Sigmoid colon (tissue), 4 donors: ENCODE results near the gene KAT7.

Source experiments
- CTCF ChIP-seq, 4 experiments: fragments of 450-650 bp in 3 of 4; fragments of 200-600 bp in 1 of 4; IDR thresholded peaks; one replicate each; pipeline ENCODE4 v1.5.1; 2016 to 2019; ENCODE audit warnings: antibody characterized with exemption in 4 of 4, mild to moderate bottlenecking in 3 of 4, moderate library complexity in 2 of 4
- POLR2AphosphoS5 ChIP-seq, 4 donors: sonication (generic); formaldehyde crosslinking; IDR thresholded peaks; one replicate each; pipeline ENCODE4 v1.6.1; 2017; ENCODE audit warnings: antibody characterized with exemption in 4 of 4

GRCh38 chr17:49784636-49785035 lies 3.8 kb upstream of the KAT7 start:
- TF ChIP-seq CTCF (IDR thresholded peaks at IDR 0.05) (no peak), POLR2AphosphoS5 (IDR thresholded peaks at IDR 0.05) (no peak)
